ENCODE measurements around the gene NUP210L.

The NUP210L gene

DNA sequence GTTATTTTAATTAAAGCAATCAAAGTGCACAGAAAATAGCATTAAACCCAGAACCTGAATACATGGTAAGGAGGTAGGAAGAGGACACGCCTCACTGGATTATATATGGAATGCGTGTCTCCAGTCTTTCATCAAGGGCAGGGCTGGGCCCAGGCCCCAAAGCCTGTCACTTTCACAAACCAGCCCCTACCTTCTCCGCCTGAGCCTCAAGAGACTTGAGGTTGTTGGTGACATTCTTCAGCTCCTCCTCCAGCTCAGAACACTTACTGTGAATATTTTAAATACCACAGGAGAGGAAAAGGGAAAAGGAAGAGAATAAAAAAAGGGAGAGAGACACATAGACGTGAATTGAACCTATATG lies 16.3 kb upstream of the NUP210L start:
- H3K4me3 ChIP-seq (ENCODE audit: low read depth, low read length): no peak overlapping the region
- H3K27ac ChIP-seq (ENCODE audit: extremely low read depth, low read depth, low read length): no peak overlapping the region
- ChIA-PET POLR2A (interaction anchor here (0.6 kb wide), 1 partner anchor 903 kb away, joined by 6 read pairs; no protein-coding TSS in a partner anchor), CTCF (no interaction called here)
- no peaks in the 10 kb centered on the region for H3K4me1 ChIP-seq (ENCODE audit: control insufficient read depth, insufficient read depth, low read length)
- peaks cover 50 to 92% of the 10 kb centered on the region in 2 experiments for H3K36me3 ChIP-seq (ENCODE audit: control insufficient read depth in 2 of 2, insufficient read depth in 1 of 2, low read length in 2 of 2)
- H3K9me3 ChIP-seq (ENCODE audit: control insufficient read depth, insufficient read depth, low read depth, low read length): no peaks in the 10 kb centered on the region
- TF ChIP-seq ZNF16 (tag by site-specific recombination; IDR thresholded peaks at IDR 0.05; ENCODE audit: low read depth) (no peak), ZBTB7A (tag by site-specific recombination; IDR thresholded peaks at IDR 0.05; ENCODE audit: low read depth) (no peak), ZNF335 (tag by site-specific recombination; conservative IDR thresholded peaks at IDR 0.05) (no peak), ZNF426 (tag by site-specific recombination; IDR thresholded peaks at IDR 0.05) (no peak), ZNF707 (tag by site-specific recombination; IDR thresholded peaks at IDR 0.05) (no peak), GLIS2 (tag by site-specific recombination; IDR thresholded peaks at IDR 0.05) (no peak), ZNF585B (tag by site-specific recombination; IDR thresholded peaks at IDR 0.05) (no peak), ZNF843 (tag by site-specific recombination; IDR thresholded peaks at IDR 0.05) (no peak), ZNF37A (tag by site-specific recombination; IDR thresholded peaks at IDR 0.05) (no peak), ZNF747 (tag by site-specific recombination; IDR thresholded peaks at IDR 0.05) (no peak), ZNF623 (tag by site-specific recombination; IDR thresholded peaks at IDR 0.05) (no peak), ZNF223 (tag by site-specific recombination; IDR thresholded peaks at IDR 0.05) (no peak), ZNF23 (tag by site-specific recombination; IDR thresholded peaks at IDR 0.05; ENCODE audit: borderline replicate concordance) (no peak), SALL2 (tag by site-specific recombination; IDR thresholded peaks at IDR 0.05; ENCODE audit: borderline replicate concordance) (no peak), BCL11B (tag by site-specific recombination; IDR thresholded peaks at IDR 0.05; ENCODE audit: low read depth) (no peak), MEIS1 (CRISPR knock-in tag; IDR thresholded peaks at IDR 0.05; ENCODE audit: borderline replicate concordance) (no peak)
- TF ChIP-seq, protein P1, sequence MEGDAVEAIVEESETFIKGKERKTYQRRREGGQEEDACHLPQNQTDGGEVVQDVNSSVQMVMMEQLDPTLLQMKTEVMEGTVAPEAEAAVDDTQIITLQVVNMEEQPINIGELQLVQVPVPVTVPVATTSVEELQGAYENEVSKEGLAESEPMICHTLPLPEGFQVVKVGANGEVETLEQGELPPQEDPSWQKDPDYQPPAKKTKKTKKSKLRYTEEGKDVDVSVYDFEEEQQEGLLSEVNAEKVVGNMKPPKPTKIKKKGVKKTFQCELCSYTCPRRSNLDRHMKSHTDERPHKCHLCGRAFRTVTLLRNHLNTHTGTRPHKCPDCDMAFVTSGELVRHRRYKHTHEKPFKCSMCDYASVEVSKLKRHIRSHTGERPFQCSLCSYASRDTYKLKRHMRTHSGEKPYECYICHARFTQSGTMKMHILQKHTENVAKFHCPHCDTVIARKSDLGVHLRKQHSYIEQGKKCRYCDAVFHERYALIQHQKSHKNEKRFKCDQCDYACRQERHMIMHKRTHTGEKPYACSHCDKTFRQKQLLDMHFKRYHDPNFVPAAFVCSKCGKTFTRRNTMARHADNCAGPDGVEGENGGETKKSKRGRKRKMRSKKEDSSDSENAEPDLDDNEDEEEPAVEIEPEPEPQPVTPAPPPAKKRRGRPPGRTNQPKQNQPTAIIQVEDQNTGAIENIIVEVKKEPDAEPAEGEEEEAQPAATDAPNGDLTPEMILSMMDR (tag by site-specific recombination; IDR thresholded peaks at IDR 0.05): no peak
- TF ChIP-seq, protein P2, sequence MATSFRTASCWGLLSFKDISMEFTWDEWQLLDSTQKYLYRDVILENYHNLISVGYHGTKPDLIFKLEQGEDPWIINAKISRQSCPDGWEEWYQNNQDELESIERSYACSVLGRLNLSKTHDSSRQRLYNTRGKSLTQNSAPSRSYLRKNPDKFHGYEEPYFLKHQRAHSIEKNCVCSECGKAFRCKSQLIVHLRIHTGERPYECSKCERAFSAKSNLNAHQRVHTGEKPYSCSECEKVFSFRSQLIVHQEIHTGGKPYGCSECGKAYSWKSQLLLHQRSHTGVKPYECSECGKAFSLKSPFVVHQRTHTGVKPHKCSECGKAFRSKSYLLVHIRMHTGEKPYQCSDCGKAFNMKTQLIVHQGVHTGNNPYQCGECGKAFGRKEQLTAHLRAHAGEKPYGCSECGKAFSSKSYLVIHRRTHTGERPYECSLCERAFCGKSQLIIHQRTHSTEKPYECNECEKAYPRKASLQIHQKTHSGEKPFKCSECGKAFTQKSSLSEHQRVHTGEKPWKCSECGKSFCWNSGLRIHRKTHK (tag by site-specific recombination; IDR thresholded peaks at IDR 0.05): no peak
- TF ChIP-seq, protein P3, sequence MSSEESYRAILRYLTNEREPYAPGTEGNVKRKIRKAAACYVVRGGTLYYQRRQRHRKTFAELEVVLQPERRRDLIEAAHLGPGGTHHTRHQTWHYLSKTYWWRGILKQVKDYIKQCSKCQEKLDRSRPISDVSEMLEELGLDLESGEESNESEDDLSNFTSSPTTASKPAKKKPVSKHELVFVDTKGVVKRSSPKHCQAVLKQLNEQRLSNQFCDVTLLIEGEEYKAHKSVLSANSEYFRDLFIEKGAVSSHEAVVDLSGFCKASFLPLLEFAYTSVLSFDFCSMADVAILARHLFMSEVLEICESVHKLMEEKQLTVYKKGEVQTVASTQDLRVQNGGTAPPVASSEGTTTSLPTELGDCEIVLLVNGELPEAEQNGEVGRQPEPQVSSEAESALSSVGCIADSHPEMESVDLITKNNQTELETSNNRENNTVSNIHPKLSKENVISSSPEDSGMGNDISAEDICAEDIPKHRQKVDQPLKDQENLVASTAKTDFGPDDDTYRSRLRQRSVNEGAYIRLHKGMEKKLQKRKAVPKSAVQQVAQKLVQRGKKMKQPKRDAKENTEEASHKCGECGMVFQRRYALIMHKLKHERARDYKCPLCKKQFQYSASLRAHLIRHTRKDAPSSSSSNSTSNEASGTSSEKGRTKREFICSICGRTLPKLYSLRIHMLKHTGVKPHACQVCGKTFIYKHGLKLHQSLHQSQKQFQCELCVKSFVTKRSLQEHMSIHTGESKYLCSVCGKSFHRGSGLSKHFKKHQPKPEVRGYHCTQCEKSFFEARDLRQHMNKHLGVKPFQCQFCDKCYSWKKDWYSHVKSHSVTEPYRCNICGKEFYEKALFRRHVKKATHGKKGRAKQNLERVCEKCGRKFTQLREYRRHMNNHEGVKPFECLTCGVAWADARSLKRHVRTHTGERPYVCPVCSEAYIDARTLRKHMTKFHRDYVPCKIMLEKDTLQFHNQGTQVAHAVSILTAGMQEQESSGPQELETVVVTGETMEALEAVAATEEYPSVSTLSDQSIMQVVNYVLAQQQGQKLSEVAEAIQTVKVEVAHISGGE (tag by site-specific recombination; conservative IDR thresholded peaks at IDR 0.05; ENCODE audit: low read depth): no peak

DNA sequence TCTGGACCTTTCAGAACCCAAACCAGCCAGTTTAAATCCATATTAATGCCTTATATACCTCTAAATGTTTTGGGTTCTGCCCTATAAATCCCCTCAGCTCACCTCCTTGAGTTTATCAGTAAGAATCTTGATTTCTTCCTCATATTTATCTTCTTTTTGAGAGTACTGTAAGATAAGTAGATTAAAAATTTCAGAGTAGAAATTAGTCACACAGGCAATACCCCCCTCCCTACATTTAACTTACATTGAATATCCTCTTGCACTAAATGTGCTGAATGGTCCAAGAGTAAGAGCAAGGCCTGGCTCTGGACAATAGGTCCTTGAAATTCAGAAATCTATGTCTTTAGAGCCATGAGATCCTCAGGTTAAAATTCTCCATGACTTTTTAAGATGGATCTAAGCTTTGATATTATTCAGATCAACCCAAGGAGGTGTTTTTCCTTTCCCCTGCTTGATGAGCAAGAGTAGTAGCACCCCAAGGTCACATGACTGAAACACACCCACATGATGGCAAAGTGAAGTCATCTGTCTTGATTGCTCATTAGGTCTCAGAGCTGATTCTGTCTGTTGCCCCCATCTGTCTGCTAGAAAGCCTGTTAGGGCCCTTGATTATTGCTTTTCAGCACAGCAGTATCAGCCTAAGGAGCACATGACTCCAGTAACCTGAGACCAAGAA lies 15.8 kb upstream of the NUP210L start:
- no peak overlapping the region for H3K27ac ChIP-seq (ENCODE audit: extremely low read depth, low read depth, low read length)
- no peaks in the 10 kb centered on the region for H3K9me3 ChIP-seq (ENCODE audit: control insufficient read depth, insufficient read depth, low read depth, low read length)
- H3K4me3 ChIP-seq (ENCODE audit: low read depth, low read length): no peak overlapping the region
- peak; percentile 57; the same call in 1 of the 2 replicates for TF ChIP-seq KLF10 (tag by site-specific recombination; IDR thresholded peaks at IDR 0.05)
- TF ChIP-seq, protein P4, sequence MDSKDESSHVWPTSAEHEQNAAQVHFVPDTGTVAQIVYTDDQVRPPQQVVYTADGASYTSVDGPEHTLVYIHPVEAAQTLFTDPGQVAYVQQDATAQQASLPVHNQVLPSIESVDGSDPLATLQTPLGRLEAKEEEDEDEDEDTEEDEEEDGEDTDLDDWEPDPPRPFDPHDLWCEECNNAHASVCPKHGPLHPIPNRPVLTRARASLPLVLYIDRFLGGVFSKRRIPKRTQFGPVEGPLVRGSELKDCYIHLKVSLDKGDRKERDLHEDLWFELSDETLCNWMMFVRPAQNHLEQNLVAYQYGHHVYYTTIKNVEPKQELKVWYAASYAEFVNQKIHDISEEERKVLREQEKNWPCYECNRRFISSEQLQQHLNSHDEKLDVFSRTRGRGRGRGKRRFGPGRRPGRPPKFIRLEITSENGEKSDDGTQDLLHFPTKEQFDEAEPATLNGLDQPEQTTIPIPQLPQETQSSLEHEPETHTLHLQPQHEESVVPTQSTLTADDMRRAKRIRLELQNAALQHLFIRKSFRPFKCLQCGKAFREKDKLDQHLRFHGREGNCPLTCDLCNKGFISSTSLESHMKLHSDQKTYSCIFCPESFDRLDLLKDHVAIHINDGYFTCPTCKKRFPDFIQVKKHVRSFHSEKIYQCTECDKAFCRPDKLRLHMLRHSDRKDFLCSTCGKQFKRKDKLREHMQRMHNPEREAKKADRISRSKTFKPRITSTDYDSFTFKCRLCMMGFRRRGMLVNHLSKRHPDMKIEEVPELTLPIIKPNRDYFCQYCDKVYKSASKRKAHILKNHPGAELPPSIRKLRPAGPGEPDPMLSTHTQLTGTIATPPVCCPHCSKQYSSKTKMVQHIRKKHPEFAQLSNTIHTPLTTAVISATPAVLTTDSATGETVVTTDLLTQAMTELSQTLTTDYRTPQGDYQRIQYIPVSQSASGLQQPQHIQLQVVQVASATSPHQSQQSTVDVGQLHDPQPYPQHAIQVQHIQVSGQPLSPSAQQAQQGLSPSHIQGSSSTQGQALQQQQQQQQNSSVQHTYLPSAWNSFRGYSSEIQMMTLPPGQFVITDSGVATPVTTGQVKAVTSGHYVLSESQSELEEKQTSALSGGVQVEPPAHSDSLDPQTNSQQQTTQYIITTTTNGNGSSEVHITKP (tag by site-specific recombination; IDR thresholded peaks at IDR 0.05): peak; percentile 14; the same call in 1 of the 2 replicates
- TF ChIP-seq ZNF366 (tag by site-specific recombination; conservative IDR thresholded peaks at IDR 0.05): no peak
- CTCF ChIA-PET: no interaction called here
- H3K36me3 ChIP-seq (ENCODE audit: control insufficient read depth in 2 of 2, insufficient read depth in 1 of 2, low read length in 2 of 2): peaks cover 48 to 92% of the 10 kb centered on the region in 2 experiments
- POLR2A ChIA-PET: interaction anchor here (0.6 kb wide), 1 partner anchor 903 kb away, joined by 6 read pairs; no protein-coding TSS in a partner anchor
- no peaks in the 10 kb centered on the region for H3K4me1 ChIP-seq (ENCODE audit: control insufficient read depth, insufficient read depth, low read length)
